Muscle of arm (tissue), 14 donors: ENCODE measurements around the gene KLHL1. TPM values are rescaled to one million over a fixed set of nuclear protein-coding genes. Genes with fewer than 3 reads are reported as not detected.
"Not testable (repeated sequence)": the region's sequence is repeated elsewhere in the genome, so short reads cannot be mapped to it uniquely, and the experiment has no call there.

Source experiments
- DNase-seq: peaks from one replicate; pipeline ENCODE4 v3.0.0-alpha.2; 2013
- long read RNA-seq, 11 donors: transcript quantifications; one replicate each; lab custom pipeline, GENCODE V29; 2026
- polyA plus RNA-seq, 12 donors: library from polyadenylated mRNA; unstranded; fragments of 120-200 nt; gene quantifications; one replicate each; pipeline ENCODE4 v1.2.1, GENCODE V29; 2013; ENCODE audit not compliant: insufficient read length in 12 of 12

KLHL1 gene
- polyA plus RNA-seq = under 1 TPM in 1 of 12 donors, not detected in 11; 0.07 TPM
- long read RNA-seq, donor 1 = 0 reads
- long read RNA-seq, donor 2 = 0 reads
- long read RNA-seq, donor 3 = 0 reads
- long read RNA-seq, donor 4 = 0 reads
- long read RNA-seq, donor 5 = 0 reads
- long read RNA-seq, donor 6 = 0 reads
- long read RNA-seq, donor 7 = 0 reads
- long read RNA-seq, donor 8 = 0 reads
- long read RNA-seq, donor 9 = 0 reads
- long read RNA-seq, donor 10 = 0 reads
- long read RNA-seq, donor 11 = 0 reads

GRCh38 chr13:70108356-70109105, at the start of gene KLHL1:
Gene KLHL1, minus strand, starts transcription at chr13:70108452. Its CDS starts 753 bp downstream, at chr13:70107699.
- DNase-seq = no peak

- not testable (repeated sequence) for DNase-seq
Observed at GRCh38 chr13:70142658-70143057, 34.4 kb upstream of the KLHL1 start.

- DNase-seq = no peak
Observed at GRCh38 chr13:70128098-70128497, 19.8 kb upstream of the KLHL1 start.

GRCh38 chr13:70125693-70126092, 17.4 kb upstream of the KLHL1 start:
- DNase-seq = no peak

GRCh38 chr13:70117338-70117905, 9.2 kb upstream of the KLHL1 start:
- DNase-seq = no peak

- DNase-seq = no peak
Observed at GRCh38 chr13:70107498-70108281, 562 bp downstream of the KLHL1 start, which contains the start of gene ATXN8OS. Gene ATXN8OS, plus strand, starts transcription at chr13:70107826.

- DNase-seq = no peak
Observed at GRCh38 chr13:70107125-70107497, 1.1 kb downstream of the KLHL1 start.

- DNase-seq = no peak
Observed at GRCh38 chr13:70104481-70104880, 3.8 kb downstream of the KLHL1 start.

GRCh38 chr13:70098669-70099068, 9.6 kb downstream of the KLHL1 start:
- DNase-seq = no peak

GRCh38 chr13:70090036-70090723, 18.1 kb downstream of the KLHL1 start:
- no peak for DNase-seq

- no peak for DNase-seq
Observed at GRCh38 chr13:70088926-70089325, 19.3 kb downstream of the KLHL1 start.

GRCh38 chr13:70087247-70087646, 21.0 kb downstream of the KLHL1 start:
- no peak for DNase-seq

- DNase-seq = peak; percentile 7
Observed at GRCh38 chr13:70080012-70080411, 28.2 kb downstream of the KLHL1 start.

GRCh38 chr13:70054572-70054971, 53.7 kb downstream of the KLHL1 start:
- DNase-seq = no peak

- DNase-seq = no peak
Observed at GRCh38 chr13:70051531-70051930, 56.7 kb downstream of the KLHL1 start.

GRCh38 chr13:70043685-70044084, 64.6 kb downstream of the KLHL1 start:
- no peak for DNase-seq

- DNase-seq = no peak
Observed at GRCh38 chr13:70042193-70042592, 66.1 kb downstream of the KLHL1 start.

- DNase-seq = no peak
Observed at GRCh38 chr13:70034286-70034685, 74.0 kb downstream of the KLHL1 start.

GRCh38 chr13:70027551-70027950, 80.7 kb downstream of the KLHL1 start:
- no peak for DNase-seq

- no peak for DNase-seq
Observed at GRCh38 chr13:70023516-70023915, 84.7 kb downstream of the KLHL1 start.

GRCh38 chr13:70022646-70023045, 85.6 kb downstream of the KLHL1 start:
- no peak for DNase-seq

- no peak for DNase-seq
Observed at GRCh38 chr13:70016116-70016515, 92.1 kb downstream of the KLHL1 start.
